HG02981 (cell line): ENCODE results near the gene NUCKS1.

Source experiments
- ATAC-seq: cut with Tn5 transposase; IDR thresholded peaks from one replicate; pipeline ENCODE4 v1.9.1; 2021; ENCODE audit warnings: mild to moderate bottlenecking, moderate library complexity; ENCODE audit not compliant: unreplicated experiment

Gene NUCKS1, protein sequence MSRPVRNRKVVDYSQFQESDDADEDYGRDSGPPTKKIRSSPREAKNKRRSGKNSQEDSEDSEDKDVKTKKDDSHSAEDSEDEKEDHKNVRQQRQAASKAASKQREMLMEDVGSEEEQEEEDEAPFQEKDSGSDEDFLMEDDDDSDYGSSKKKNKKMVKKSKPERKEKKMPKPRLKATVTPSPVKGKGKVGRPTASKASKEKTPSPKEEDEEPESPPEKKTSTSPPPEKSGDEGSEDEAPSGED

DNA sequence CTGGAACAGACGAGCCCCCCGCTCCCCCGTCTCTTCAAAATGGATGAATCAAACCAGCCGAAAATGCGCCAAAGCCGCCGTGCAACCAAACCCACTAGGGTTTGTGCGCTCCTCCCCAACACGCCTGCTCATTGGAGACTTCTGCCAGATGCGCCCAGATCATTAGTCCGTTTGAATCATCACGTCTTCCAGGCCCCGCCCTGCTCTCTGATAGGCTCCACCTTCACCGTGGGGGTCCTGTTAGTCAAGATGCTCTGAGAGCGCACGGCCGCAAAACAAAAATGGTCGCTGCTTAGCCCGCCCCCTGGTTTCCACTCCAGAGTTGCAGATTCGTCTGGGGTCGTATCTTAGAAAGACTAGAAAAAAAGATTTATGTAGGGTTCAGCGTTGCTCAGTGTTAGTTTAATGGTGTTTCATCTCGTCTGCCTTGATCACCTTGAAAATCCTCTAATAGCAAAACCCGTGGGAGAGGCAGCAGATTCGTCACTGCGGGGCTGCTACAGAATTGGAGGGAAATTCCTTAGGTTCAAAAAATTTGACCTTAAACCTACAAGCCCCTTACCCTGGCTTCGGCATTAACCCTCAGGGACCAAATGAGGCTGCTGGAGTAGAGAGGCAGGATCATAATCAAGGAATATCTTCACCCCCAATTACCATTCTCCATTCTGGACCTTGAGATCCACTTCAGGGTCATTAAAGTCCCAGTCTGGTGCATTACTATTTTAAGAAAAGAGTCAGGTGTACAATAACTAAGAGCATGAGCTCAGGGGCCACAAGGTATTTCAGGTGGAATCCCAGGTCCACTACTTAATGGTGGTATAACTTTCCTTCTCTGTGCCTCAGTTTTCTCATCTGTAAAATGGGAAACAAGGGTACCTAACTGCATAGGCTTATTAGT, at the start of gene NUCKS1:
NUCKS1 (minus strand) TSS at position 45 of the 898 bp plus-strand sequence. CDS start 209 bp downstream, outside the sequence.
- peak; percentile 77 for ATAC-seq

DNA sequence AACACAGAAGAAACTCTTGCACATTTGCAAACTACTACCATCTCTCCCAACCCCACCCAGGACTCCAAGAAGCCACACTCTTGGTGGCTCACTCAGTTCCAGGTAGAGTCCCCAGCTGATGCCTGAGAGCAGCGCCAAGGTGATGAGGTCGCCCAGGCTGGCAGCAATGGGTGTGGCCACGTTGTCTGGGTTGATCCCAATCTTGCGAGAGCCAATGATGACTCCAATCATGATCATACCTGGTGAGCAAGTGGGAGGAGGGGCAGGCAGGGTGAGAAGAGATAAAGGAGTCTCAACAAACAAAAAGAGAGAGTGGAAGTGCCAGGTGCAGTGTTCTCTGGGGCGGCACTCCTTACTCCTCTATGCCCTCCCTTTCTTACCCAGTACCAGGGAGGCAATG, 48.6 kb upstream of the NUCKS1 start:
- no peak for ATAC-seq

DNA sequence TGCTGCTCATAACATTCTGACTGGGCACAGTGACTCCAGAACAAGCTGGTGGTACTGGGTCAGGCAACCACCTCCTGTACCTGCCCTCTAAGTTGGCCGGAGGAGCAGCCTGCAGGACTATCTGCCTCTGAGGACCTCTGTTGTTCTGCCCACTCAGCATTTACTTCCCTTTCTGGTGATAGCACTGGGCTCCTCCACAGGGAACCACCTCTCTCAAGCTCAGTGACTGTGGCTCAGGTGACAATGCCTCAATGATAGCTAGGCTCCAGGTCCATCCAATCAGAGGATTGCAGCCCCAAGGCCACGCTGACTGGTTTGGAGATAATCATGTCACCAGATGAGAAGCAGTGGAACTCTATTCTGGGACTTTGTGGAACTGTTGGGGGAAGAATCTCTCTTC, 47.2 kb upstream of the NUCKS1 start:
- no peak for ATAC-seq

DNA sequence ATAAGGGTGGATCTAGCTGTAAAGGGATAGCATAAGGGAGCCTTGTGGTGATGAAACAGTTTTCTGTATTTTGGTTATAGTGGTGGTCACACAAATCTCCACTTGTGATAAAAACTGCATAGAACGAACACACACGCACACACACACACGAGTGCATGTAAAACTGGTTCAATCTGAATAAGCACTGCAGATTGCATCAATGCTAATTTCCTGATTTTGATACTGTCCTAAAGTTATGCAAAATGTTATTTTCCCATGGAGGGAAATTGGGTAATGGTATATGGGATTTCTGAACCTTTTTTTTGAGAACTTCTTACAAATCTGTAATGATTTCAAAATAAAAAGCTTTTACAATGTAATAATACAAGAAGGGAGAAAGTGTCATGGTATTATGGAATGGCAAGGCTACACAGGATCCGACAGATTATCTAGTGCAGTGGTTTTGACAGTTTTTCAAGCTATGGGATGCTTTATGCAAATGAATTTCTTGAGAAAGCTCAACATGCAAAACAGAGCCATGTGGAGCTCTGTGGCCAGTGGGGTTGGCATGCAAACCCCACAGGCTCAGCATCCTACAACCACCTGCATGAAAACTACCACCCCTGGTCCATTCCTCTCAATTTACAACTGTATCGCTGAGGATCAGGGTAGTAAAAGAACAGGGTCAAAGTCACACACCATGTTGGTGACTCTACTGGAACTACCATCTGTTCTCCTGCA, 44.2 kb upstream of the NUCKS1 start:
- ATAC-seq, result no peak

DNA sequence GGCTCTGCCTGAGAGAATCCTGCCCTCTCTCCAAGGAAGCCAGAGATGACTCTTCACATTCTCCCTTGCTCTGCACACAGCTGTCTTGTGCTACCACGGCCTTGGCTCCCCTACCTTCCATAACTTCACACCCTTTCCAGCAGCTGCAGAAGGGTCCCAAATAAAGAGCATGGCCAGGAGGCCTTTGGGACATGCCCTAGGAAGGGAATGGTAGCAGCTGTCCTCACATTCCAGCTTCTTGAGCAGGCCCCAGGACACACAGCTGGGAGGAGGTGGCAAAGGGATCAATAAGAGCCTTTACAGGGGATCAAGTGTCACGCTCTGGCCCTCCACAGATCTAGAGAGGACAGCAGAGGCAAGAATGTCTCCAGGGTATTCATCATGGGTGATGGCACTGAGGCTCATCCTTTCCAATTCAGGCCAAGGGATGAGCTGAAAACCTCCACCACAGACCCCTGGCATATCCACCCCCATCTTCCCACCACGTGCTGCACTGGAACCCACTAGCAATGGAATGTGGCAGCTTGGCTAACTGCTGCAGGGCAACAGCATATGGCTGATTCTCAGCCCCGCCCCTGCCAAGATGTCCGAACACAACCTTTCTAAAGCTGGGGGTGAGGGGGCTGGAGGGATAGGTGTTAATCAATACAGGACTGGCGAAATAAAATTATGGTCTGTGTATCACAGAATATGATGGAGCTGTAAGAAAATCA, 43.1 kb upstream of the NUCKS1 start:
- no peak for ATAC-seq

DNA sequence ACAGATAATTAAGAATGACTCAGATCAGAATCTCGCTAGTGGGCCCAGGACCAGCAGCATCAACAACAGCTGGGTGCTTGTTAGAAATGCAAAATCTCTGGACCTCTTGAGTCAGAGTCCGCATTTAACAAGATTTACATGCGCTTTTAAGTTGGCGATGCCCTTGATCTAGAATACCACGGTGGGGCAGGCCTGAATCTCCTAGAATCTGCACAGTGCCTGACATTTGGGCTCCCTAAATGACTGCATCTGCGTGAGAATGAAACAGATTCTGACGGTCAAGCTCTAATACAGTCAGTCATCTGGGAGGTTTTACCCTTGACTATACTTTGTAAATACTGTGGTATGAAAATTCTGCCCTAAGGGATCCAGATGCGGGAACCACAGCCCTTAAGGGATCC, 42.5 kb upstream of the NUCKS1 start:
- no peak for ATAC-seq

DNA sequence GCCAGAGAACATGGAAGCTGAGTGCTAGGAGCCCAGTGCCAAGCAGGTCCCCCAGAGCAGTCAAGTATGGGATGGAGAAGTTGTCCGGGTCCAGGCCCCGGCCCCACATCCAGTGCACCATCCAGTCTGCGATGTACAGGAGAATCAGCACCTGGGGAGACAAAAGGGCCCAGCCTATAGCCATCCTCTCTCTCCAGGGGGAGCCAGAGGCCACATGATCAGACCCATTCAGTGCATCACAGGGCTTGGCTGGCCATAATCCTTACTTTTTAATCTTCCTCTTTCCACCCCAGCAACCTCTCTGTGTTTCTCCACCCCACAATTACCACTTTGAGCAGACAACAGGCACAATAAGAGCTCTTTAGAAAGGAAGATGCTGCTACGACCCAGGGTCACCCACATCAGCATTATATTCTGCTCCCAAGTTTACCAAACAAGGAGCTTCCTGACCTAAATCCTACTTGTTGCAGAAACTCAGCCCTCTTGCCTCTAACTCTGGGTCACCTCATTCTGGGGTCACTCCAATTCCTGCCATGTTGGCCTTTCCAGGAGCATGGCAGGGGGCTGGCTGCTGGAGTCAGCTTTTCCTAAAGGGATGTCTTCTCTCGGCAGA, 41.7 kb upstream of the NUCKS1 start:
- ATAC-seq, result peak; percentile 59

DNA sequence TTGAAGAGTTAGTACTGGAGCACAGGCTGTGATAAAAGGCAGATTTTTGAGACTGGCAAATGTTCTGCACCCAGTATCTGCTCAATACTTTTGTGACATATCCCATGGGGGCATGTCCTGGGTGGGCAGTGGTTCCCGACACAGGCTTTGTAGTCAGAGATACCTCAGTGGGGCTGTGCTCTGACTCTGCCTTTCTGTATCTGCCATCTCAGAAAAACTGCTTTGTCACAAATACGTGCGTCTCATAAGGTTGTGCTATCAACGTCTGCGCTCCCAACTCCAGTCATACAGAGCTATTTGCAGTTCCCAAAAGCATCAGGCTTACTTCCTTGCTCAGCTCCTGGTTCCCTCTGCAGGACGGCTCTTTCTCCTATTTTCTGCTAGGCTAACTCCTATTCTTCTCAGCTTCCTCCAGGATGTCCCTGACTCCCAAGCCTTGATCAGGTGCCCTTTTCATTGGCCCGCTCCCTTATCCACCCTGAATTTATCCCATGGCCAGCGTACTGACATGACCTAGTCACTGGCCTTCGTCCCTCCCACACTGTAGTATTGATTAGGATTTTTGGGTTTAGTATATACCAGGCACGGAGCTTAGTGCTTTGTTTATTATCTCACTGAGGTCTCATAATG, 37.4 kb upstream of the NUCKS1 start:
- no peak for ATAC-seq

DNA sequence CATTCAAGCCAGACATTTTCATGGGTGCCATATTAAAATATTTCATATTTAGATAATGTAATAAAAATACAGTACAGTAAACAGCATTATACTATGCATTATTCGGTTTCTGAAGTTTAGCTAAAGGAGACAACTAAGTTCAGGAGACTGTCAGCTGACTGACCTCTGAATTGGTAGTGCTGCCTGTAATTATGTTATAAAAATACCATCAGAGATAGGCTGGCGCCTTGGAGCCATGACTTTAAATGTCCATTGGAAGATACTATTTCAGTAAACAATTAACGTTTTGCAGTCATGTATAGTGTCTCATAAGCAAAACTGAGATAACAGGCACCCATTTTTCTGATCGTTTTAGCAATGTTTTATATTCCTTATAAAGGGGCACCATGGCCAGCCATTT, 36.6 kb upstream of the NUCKS1 start:
- no peak for ATAC-seq

DNA sequence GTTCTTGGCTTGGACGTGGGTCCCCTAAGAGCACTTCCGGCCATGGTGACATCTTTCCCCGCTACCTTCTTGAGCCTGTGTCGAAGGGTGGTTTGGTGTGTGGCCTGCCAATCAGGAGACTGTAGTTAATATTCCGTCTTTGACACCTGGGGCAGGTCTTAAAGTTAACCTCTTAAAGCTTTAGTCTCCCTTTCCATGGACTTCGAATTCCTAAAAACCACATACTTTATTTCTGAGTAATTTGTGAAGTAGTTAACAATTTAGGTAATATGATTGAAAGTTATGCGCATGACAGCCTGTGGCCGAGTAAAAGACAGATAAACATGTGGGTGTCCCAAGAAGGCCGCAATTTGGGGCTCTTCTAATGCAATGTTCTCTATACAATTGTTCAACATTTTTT, 35.5 kb upstream of the NUCKS1 start:
- no peak for ATAC-seq

DNA sequence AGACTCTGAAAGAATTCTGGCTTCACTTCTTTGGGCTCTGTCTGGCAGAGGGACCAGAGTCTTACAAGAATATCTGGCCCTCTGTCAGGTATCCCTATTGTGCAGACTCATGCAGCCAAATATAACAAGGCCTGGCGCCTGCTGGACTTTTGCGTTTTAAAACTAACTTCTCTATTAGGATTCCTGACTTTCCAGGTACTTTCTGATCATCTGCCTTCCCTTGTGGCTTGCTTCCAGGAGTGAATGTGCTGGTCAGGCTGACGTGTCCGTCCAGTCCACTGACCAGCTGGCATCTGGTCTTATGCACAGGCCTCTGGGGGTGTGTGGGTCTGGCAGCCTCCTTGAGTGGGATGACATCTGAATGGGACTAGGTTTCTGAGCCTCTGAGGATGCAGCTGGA, 33.9 kb upstream of the NUCKS1 start:
- ATAC-seq, result no peak

DNA sequence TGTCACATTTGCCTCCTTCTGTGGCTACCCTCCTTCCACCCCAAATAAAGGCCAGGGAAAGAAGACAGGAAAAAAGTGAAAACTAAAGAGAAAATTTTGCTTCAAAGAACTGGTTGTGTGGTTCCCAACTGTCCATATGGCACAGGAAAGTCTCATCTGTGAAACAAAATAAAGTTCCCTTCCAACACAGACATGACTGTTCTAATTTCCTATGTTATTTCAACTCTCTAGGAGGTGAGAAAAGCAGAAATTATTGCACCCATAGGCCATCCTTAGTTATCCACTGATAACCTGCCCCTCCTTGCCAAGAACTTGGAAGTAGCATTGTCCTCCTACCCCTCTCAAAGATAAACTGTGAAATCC, 33.4 kb upstream of the NUCKS1 start:
- no peak for ATAC-seq

DNA sequence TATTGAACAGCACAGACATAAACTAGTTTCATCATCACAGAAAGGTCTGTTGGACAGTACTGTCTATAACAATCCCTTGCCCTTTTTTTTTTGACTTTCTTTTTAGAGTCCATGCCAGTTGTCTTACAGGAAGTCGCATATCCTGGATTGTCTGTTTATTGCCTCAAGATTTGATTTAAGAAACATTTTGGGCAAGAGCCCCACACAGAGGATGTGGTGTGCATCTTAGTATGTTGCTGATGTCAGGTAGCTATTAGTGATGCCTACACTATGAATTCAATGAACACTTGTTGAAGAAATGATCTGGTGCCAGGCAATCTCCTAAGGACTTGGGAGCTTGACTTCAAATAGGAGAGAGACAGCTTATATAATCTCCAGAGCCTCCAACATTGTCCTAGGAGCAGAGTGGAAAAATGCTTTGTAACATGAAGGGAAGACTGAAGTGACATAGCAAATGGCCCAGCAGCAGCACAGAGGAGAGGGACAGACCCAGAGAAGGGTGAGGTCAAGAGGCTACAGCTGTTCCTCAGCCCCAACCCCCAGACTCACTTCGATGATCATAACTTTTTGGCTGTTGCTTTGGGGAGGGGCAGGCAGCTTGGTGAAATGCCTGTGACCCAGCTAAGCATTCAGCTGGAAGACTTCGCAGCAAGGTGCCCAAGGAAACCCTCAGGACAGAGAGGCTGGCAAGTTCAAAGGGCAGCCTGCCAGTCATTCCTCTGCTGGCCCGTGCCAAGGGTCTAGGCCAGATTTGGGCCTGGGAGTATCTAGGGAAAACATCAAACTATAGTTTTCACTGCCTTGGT, 32.8 kb upstream of the NUCKS1 start:
- ATAC-seq, result no peak

DNA sequence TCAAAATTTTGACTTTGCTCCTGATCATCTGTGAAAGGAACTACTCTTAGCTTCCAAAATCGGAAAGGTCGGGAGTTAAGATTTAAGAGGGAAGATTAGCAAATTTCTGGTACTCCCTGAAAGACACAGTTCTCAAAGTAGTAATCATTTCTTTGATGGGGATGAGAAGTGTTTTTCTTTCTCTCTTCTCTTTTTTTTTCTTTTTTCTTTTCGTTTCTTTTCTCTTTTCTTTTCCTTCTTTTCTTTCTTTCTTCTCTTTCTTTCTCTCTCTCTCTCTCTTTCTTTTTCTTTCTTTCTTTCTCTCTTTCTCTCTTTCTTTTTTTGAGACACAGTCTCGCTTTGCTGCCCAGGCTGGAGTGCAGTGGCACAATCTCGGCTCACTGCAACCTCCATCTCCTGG, 30.4 kb upstream of the NUCKS1 start:
- ATAC-seq, result no peak

DNA sequence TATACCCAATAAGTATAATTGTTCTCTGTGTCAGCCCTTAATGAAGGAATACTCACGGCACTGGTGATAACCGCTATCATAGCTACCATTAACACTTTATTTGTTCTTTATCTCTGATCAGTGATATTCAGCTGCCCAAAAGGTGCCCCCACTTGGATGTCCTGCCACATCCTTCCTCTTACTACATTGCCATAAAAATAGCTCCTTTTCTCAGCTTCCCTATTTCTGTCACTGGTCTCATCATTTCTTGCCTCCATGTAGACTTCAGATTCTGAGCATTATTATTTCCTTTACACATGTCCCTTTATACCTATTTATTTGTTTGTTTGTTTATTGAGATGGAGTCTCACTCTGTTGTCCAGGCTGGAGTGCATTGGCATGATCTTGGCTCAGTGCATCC, 28.0 kb upstream of the NUCKS1 start:
- ATAC-seq, result no peak

DNA sequence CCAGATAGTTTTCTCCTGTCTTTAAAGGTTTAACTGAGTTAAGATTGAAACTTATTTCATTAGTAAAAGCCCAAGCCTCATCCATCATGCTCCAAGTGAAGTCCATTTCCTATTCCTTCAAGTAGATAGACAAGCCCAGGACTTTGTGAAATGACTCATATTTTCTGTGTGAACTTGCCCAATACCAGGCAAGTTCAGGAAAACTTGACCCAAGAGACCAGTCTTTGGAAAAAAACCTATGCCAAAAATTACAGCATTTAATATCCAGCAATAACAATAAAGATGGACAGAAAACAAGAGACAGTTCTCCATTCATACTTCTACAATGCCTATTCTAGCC, 25.7 kb upstream of the NUCKS1 start:
- no peak for ATAC-seq

DNA sequence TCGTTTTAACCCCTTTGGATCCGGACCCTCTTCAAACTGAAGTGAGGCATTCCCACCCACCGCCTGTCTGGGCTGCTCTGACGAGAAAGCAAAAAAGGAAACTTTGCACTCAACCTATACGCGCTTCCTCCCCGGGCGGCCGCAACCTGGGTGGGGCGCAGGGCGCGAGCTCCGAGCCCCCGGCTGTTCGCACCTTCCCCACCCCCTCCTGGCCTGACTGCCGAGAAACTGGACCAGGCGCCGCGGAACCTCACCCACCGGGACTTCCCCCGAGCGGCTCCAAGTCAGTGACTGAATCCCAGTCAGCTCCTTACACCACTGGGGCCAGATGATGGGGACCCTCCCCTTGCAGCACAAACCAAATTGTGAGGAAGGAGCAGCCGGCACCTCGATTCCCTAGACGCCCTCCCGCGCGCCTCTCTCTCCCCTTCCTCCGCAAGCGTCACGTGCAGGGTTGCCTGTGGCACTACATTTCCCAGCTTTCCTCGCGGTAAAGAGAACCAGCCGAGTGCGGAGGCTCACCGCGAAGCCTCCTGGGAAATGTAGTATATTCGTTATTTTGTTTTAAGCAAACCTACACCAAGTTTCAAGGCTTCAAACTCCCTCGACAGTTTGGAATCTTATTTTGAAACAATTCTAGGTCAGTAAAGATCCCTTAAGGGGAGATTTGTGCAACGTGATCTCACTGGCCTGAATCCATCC, 25.2 kb upstream of the NUCKS1 start, which contains the start of gene RAB29:
RAB29 (minus strand) TSS at position 468 of the 702 bp plus-strand sequence. CDS start 526 bp downstream, outside the sequence.
- peak; percentile 65 for ATAC-seq

DNA sequence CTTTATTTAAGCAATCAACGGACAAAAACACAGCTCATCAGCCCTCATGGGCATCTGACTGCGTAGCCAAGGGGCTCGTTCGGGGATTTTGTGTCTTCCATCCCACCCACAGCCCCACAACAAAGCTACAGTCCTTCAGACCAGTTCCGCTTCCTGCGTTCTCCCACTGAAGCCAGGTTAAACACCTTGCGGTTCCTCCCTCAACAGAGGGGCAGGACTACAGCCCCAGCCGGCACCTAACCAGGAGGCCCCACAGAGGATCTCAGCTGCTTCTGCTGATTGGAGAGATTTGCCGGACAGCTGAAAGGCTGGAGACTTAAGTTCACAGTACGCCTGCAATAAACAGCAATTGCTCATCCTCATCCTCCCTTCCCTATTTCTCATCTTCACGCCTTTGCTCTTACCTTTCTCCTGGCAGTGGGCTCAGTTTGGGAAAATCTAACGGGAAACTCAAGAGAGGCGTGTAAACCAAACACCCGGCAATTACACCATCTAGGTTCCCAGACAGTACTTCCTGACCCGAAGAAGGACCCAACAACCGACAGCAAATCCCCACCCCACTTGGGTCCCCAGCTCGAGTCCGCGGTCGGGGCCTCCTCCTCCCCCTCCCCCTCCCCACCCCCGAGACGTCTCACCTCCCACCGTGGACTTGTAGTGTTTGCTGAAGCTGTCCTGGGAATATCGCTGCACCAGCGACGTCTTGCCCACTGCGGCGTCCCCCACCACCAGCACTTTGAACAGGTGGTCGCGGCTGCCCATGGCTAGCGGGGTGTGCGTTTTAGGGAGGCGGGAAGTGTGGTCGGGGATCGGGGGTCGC, 24.4 kb upstream of the NUCKS1 start:
- no peak for ATAC-seq
